Measurements from ENCODE around the gene SPHK1.

GRCh38 chr17:76345377-76345974 lies 38.9 kb upstream of the SPHK1 start:
- TF ChIP-seq POLR2A (IDR thresholded peaks at IDR 0.05; ENCODE audit: low read depth, low read length) (no peak), POLR2AphosphoS5 (IDR thresholded peaks at IDR 0.05; ENCODE audit: low read depth, low read length) (no peak), PAX5 (IDR thresholded peaks at IDR 0.05; ENCODE audit: insufficient read depth, low read length, severe bottlenecking) (no peak)
